Smooth muscle cell (in vitro differentiated cells): ENCODE results near the gene VPS9D1. TPM values are rescaled to one million over a fixed set of nuclear protein-coding genes. Genes with fewer than 3 reads are reported as not detected.
"Not testable (repeated sequence)": the region's sequence is repeated elsewhere in the genome, so short reads cannot be mapped to it uniquely, and the experiment has no call there.

Experiments used
- DNase-seq: peaks from one replicate; lab custom pipeline; 2025; ENCODE audit not compliant: unreplicated experiment; lab: John Stamatoyannopoulos, UW
- H2AFZ ChIP-seq: fragments of 200-600 bp; sonication (generic); 2 replicates; pipeline ENCODE4 v1.6.0; 2016; ENCODE audit warnings: antibody characterized with exemption, low read depth, mild to moderate bottlenecking
- H3F3A ChIP-seq: fragments of 200-600 bp; sonication (generic); 2 replicates; pipeline ENCODE4 v1.6.0; 2017; ENCODE audit warnings: antibody characterized with exemption, low read depth
- H3K27ac ChIP-seq: fragments of 200-600 bp; sonication (generic); 2 replicates; pipeline ENCODE4 v1.5.1; 2016; ENCODE audit warnings: low read depth, mild to moderate bottlenecking
- H3K27me3 ChIP-seq: fragments of 200-600 bp; sonication (generic); 2 replicates; pipeline ENCODE4 v1.6.1; 2016; ENCODE audit warnings: low read depth, mild to moderate bottlenecking
- H3K36me3 ChIP-seq: fragments of 200-600 bp; sonication (generic); 2 replicates; pipeline ENCODE4 v1.5.1; 2016; ENCODE audit warnings: low read depth
- H3K4me1 ChIP-seq: fragments of 200-600 bp; sonication (generic); 2 replicates; pipeline ENCODE4 v1.5.1; 2016; ENCODE audit warnings: low read depth
- H3K4me2 ChIP-seq: fragments of 200-600 bp; sonication (generic); 2 replicates; pipeline ENCODE4 v1.6.0; 2016; ENCODE audit warnings: mild to moderate bottlenecking
- H3K4me3 ChIP-seq: fragments of 200-600 bp; sonication (generic); 2 replicates; pipeline ENCODE4 v1.5.1; 2016; ENCODE audit warnings: mild to moderate bottlenecking
- H3K79me2 ChIP-seq: fragments of 200-600 bp; sonication (generic); 2 replicates; pipeline ENCODE4 v1.6.0; 2016; ENCODE audit warnings: low read depth, mild to moderate bottlenecking
- H3K9ac ChIP-seq: fragments of 200-600 bp; sonication (generic); 2 replicates; pipeline ENCODE4 v1.6.0; 2016; ENCODE audit warnings: low read depth
- H3K9me3 ChIP-seq: fragments of 200-600 bp; sonication (generic); replicated peaks from 2 replicates; pipeline ENCODE4 v1.5.1; 2016; ENCODE audit warnings: low read depth
- H4K20me1 ChIP-seq: fragments of 200-600 bp; sonication (generic); 2 replicates; pipeline ENCODE4 v1.6.0; 2016; ENCODE audit warnings: low read depth
- CTCF ChIP-seq: fragments of 200-600 bp; sonication (generic); IDR thresholded peaks from 2 replicates; pipeline ENCODE4 v1.5.1; 2017; ENCODE audit warnings: borderline replicate concordance, mild to moderate bottlenecking, antibody characterized with exemption; ENCODE audit not compliant: insufficient read depth, poor library complexity, severe bottlenecking
- WGBS: methylation state at CpG from one replicate; pipeline ENCODE4 v1.1.7; 2016; ENCODE audit warnings: low lambda C conversion rate; 5-methylcytosine and 5-hydroxymethylcytosine counted together
- polyA plus RNA-seq: library from polyadenylated mRNA; unstranded; fragments of >200 nt; fragmentation: Nextera tagmentation; extraction: Ambion mirVana; gene quantifications from 2 replicates; pipeline ENCODE4 v1.2.1, GENCODE V29; 2016
- total RNA-seq: library from RNA; depleted of rRNA; stranded (reverse); fragments of >200 nt; gene quantifications from 2 replicates; pipeline ENCODE4 v1.2.3, GENCODE V29; 2014

VPS9D1 gene
- total and polyA plus RNA-seq, 2 experiments from 2014 or later, result 10.6 to 15.7 TPM

- TF ChIP-seq CTCF, result no peak
- Histone ChIP-seq H3K79me2 (peaks cover 11% of the 10 kb centered on the region), H3K27ac (no peak overlapping the region), H4K20me1 (no peaks in the 10 kb centered on the region), H3K4me1 (no peaks in the 10 kb centered on the region), H3K27me3 (no peaks in the 10 kb centered on the region), H3K36me3 (no peaks in the 10 kb centered on the region), H3K9ac (no peak overlapping the region), H3F3A (no peaks in the 10 kb centered on the region), H3K4me2 (no peak overlapping the region), H2AFZ (no peak overlapping the region), H3K4me3 (no peak overlapping the region), H3K9me3 (no peaks in the 10 kb centered on the region)
- no peak for DNase-seq
- WGBS, result 98% methylated on average over 11 of the region's 11 CpGs
These were observed 27.4 kb downstream of the VPS9D1 start for GRCh38 chr16:89693289-89693731.

- 97% methylated on average over 12 of the region's 13 CpGs for WGBS
- Histone ChIP-seq H3K4me3 (no peak overlapping the region), H3K4me2 (no peak overlapping the region), H3K9me3 (no peaks in the 10 kb centered on the region), H3K79me2 (peaks cover 19% of the 10 kb centered on the region), H3K9ac (no peak overlapping the region), H4K20me1 (no peaks in the 10 kb centered on the region), H3K27ac (no peak overlapping the region), H3K27me3 (no peaks in the 10 kb centered on the region), H3K4me1 (peaks cover 7% of the 10 kb centered on the region), H3K36me3 (no peaks in the 10 kb centered on the region), H2AFZ (no peak overlapping the region), H3F3A (no peaks in the 10 kb centered on the region)
- TF ChIP-seq CTCF, result no peak
- DNase-seq, result no peak
These were observed 28.6 kb downstream of the VPS9D1 start for GRCh38 chr16:89691986-89692569.

- no peak overlapping the region for H3K4me3 ChIP-seq
- H3K27me3 ChIP-seq, result no peaks in the 10 kb centered on the region
- 98% methylated on average over 21 of the region's 21 CpGs for WGBS
- H3K79me2 ChIP-seq, result peaks cover 19% of the 10 kb centered on the region
- peaks cover 8% of the 10 kb centered on the region for H3K4me1 ChIP-seq
- no peak overlapping the region for H3K9ac ChIP-seq
- H3K9me3 ChIP-seq, result no peaks in the 10 kb centered on the region
- TF ChIP-seq CTCF, result no peak
- no peaks in the 10 kb centered on the region for H4K20me1 ChIP-seq
- no peaks in the 10 kb centered on the region for H3F3A ChIP-seq
- H3K4me2 ChIP-seq, result no peak overlapping the region
- DNase-seq, result no peak
- H3K27ac ChIP-seq, result no peak overlapping the region
- no peaks in the 10 kb centered on the region for H3K36me3 ChIP-seq
- no peak overlapping the region for H2AFZ ChIP-seq
These were observed 29.3 kb downstream of the VPS9D1 start for GRCh38 chr16:89691231-89691985.

GRCh38 chr16:89690392-89690901, 30.3 kb downstream of the VPS9D1 start:
- no peak overlapping the region for H3K4me3 ChIP-seq
- no peaks in the 10 kb centered on the region for H4K20me1 ChIP-seq
- H3K27me3 ChIP-seq, result no peaks in the 10 kb centered on the region
- no peaks in the 10 kb centered on the region for H3K36me3 ChIP-seq
- 94% methylated on average over 16 of the region's 16 CpGs for WGBS
- no peaks in the 10 kb centered on the region for H3F3A ChIP-seq
- DNase-seq, result no peak
- H3K79me2 ChIP-seq, result peaks cover 19% of the 10 kb centered on the region
- H3K9ac ChIP-seq, result no peak overlapping the region
- no peak for TF ChIP-seq CTCF
- H3K4me1 ChIP-seq, result peaks cover 8% of the 10 kb centered on the region
- H3K27ac ChIP-seq, result no peak overlapping the region
- no peak overlapping the region for H2AFZ ChIP-seq
- no peaks in the 10 kb centered on the region for H3K9me3 ChIP-seq
- H3K4me2 ChIP-seq, result no peak overlapping the region

- 94% methylated on average over 4 of the region's 4 CpGs for WGBS
- DNase-seq, H3F3A ChIP-seq, H3K9me3 ChIP-seq, H3K4me2 ChIP-seq, H4K20me1 ChIP-seq, H3K4me1 ChIP-seq, H3K27ac ChIP-seq, H2AFZ ChIP-seq, H3K4me3 ChIP-seq, H3K27me3 ChIP-seq, H3K36me3 ChIP-seq, H3K9ac ChIP-seq: not testable (repeated sequence)
- H3K79me2 ChIP-seq, result peaks cover 19% of the 10 kb centered on the region
These were observed 31.1 kb downstream of the VPS9D1 start for GRCh38 chr16:89689621-89690020.
